ENCODE data around the gene KIF18B.
A peak's percentile ranks its signal among the peaks of the same experiment; 100 is the strongest.

Gene KIF18B

GRCh38 chr17:44935116-44935515 is 12.5 kb downstream of the KIF18B start:
- DNase-seq: no peak

GRCh38 chr17:44934745-44935105 is 12.8 kb downstream of the KIF18B start:
- DNase-seq: no peak

- no peak for DNase-seq
These were observed 13.5 kb downstream of the KIF18B start for GRCh38 chr17:44933824-44934744.

GRCh38 chr17:44932787-44933097 is 14.8 kb downstream of the KIF18B start:
- DNase-seq: no peak

GRCh38 chr17:44932096-44932786 is 15.3 kb downstream of the KIF18B start:
- DNase-seq: no peak

- DNase-seq: no peak
These were observed 16.2 kb downstream of the KIF18B start for GRCh38 chr17:44931376-44931775.

GRCh38 chr17:44930667-44931066 is 16.9 kb downstream of the KIF18B start:
- DNase-seq: no peak

GRCh38 chr17:44928950-44929720 is 18.4 kb downstream of the KIF18B start:
- DNase-seq: no peak

GRCh38 chr17:44928136-44928535 is 19.4 kb downstream of the KIF18B start:
- DNase-seq: no peak

- no peak for DNase-seq
These were observed 19.9 kb downstream of the KIF18B start for GRCh38 chr17:44927696-44928095.

GRCh38 chr17:44926821-44927525 is 20.6 kb downstream of the KIF18B start:
- no peak for DNase-seq

- DNase-seq: no peak
These were observed 21.6 kb downstream of the KIF18B start for GRCh38 chr17:44925731-44926697.

- no peak for DNase-seq
These were observed 23.4 kb downstream of the KIF18B start for GRCh38 chr17:44924107-44924544.

- DNase-seq: no peak
These were observed 24.7 kb downstream of the KIF18B start for GRCh38 chr17:44922746-44923470.

- no peak for DNase-seq
These were observed 25.4 kb downstream of the KIF18B start for GRCh38 chr17:44922136-44922535.

GRCh38 chr17:44921122-44921882 is 26.3 kb downstream of the KIF18B start:
- DNase-seq: no peak

GRCh38 chr17:44920565-44920940 is 27.0 kb downstream of the KIF18B start:
- DNase-seq: no peak

GRCh38 chr17:44919885-44920564 is 27.5 kb downstream of the KIF18B start:
- peak; percentile 69 for DNase-seq

GRCh38 chr17:44919411-44919810 is 28.2 kb downstream of the KIF18B start:
- DNase-seq: no peak

- no peak for DNase-seq
These were observed 29.6 kb downstream of the KIF18B start for GRCh38 chr17:44918006-44918405.
